H1 (cell line): Measurements from ENCODE around the gene KAT8. TPM values are rescaled to one million over a fixed set of nuclear protein-coding genes. Genes with fewer than 3 reads are reported as not detected.
A peak's percentile ranks its signal among the peaks of the same experiment; 100 is the strongest.

Experiments used
- CTCF ChIA-PET: fragments of 300-600 bp; sonication (Branson Sonifier 250); formaldehyde crosslinking; loops from one replicate; lab custom pipeline; 2021; ENCODE audit not compliant: partially characterized antibody; lab: Charles Lee
- POLR2A ChIA-PET: fragments of 300-600 bp; sonication (Branson Sonifier 250); formaldehyde crosslinking; loops from one replicate; lab custom pipeline; 2021; ENCODE audit warnings: inconsistent platforms; ENCODE audit not compliant: partially characterized antibody; lab: Charles Lee
- DNase-seq, 2 experiments: peaks; one replicate each; pipeline versions ENCODE4 v3.0.0 to v3.0.0-alpha.2; 2010 to 2022; ENCODE audit warnings: low spot score in 2 of 2, low read depth in 1 of 2, mixed read lengths in 1 of 2
- FAIRE-seq: peaks from 2 replicates; lab custom pipeline; 2011; peaks lifted over from hg19 to GRCh38; lab: Jason Lieb, UNC
- H2AFZ ChIP-seq: 2 replicates; pipeline ENCODE4 v1.8.1; 2012; ENCODE audit warnings: low read length, inconsistent platforms
- H2AK5ac ChIP-seq: 2 replicates; pipeline ENCODE4 v1.6.1; 2013; ENCODE audit warnings: low read depth, low read length
- H2BK120ac ChIP-seq: replicated peaks from 2 replicates; pipeline ENCODE3; 2013; ENCODE audit warnings: low read depth, low read length, inconsistent platforms
- H2BK12ac ChIP-seq: 2 replicates; pipeline ENCODE4 v1.6.1; 2013; ENCODE audit warnings: low read depth, low read length
- H2BK15ac ChIP-seq: 2 replicates; pipeline ENCODE4 v1.6.1; 2013; ENCODE audit warnings: low read length
- H2BK20ac ChIP-seq: 2 replicates; pipeline ENCODE4 v1.6.1; 2013; ENCODE audit warnings: low read length
- H2BK5ac ChIP-seq: 2 replicates; pipeline ENCODE4 v1.6.1; 2013; ENCODE audit warnings: low read depth, low read length
- H3K14ac ChIP-seq: 2 replicates; pipeline ENCODE4 v1.6.1; 2013; ENCODE audit warnings: inconsistent platforms; ENCODE audit not compliant: insufficient read length
- H3K18ac ChIP-seq: 2 replicates; pipeline ENCODE4 v1.6.1; 2013; ENCODE audit warnings: low read length; ENCODE audit errors: extremely low read depth
- H3K23ac ChIP-seq: 2 replicates; pipeline ENCODE4 v1.6.1; 2013; ENCODE audit warnings: inconsistent platforms; ENCODE audit not compliant: insufficient read length
- H3K23me2 ChIP-seq: 2 replicates; pipeline ENCODE4 v1.6.1; 2013; ENCODE audit warnings: low read depth, low read length
- H3K27ac ChIP-seq: 2 replicates; pipeline ENCODE4 v1.6.1; 2011; ENCODE audit warnings: low read depth, low read length, inconsistent platforms
- H3K27me3 ChIP-seq, 4 experiments: replicated peaks in 1 of 4; 1 replicate in 1 of 4; 2 replicates in 3 of 4; pipeline versions ENCODE4 v1.6.1 to v1.8.1; 2011 to 2013; ENCODE audit warnings: low read length in 3 of 4, mild to moderate bottlenecking in 3 of 4, inconsistent platforms in 2 of 4, mixed read lengths in 2 of 4, moderate library complexity in 1 of 4; ENCODE audit not compliant: control insufficient read depth in 3 of 4, insufficient read depth in 3 of 4; ENCODE audit errors: extremely low read depth in 1 of 4
- H3K36me3 ChIP-seq, 4 experiments: 2 replicates each; pipeline versions ENCODE4 v1.6.1 to v1.8.1; 2011 to 2013; ENCODE audit warnings: mild to moderate bottlenecking in 4 of 4, low read length in 3 of 4, moderate library complexity in 2 of 4, control low read depth in 1 of 4, inconsistent platforms in 1 of 4; ENCODE audit not compliant: insufficient read depth in 4 of 4, control insufficient read depth in 2 of 4
- H3K4ac ChIP-seq: replicated peaks from 2 replicates; pipeline ENCODE3; 2013; ENCODE audit warnings: low read length, low read depth, mixed read lengths, inconsistent platforms; ENCODE audit not compliant: insufficient read length
- H3K4me1 ChIP-seq, 4 experiments: replicated peaks in 1 of 4; 1 replicate in 1 of 4; 2 replicates in 3 of 4; pipeline versions ENCODE4 v1.6.1 to v1.8.1; 2011 to 2013; ENCODE audit warnings: low read length in 3 of 4, inconsistent platforms in 2 of 4, mixed read lengths in 1 of 4; ENCODE audit not compliant: insufficient read depth in 4 of 4, control insufficient read depth in 3 of 4
- H3K4me2 ChIP-seq, 2 experiments: 2 replicates each; pipeline versions ENCODE4 v1.6.1 to v1.8.1; 2011 to 2013; ENCODE audit warnings: low read depth in 2 of 2, low read length in 2 of 2, control low read depth in 1 of 2, inconsistent platforms in 1 of 2, mild to moderate bottlenecking in 1 of 2; ENCODE audit not compliant: insufficient read depth in 1 of 2
- H3K4me3 ChIP-seq, 4 experiments: fragments of 200-600, 300-600 bp in 1 of 4; sonication (generic), shearing (Covaris generic), sonication (Bioruptor Twin) in 1 of 4; 2 replicates each; pipeline versions ENCODE4 v1.5.1 to v1.8.1; 2011 to 2016; ENCODE audit warnings: low read length in 4 of 4, low read depth in 3 of 4, control low read depth in 2 of 4, inconsistent platforms in 2 of 4, mild to moderate bottlenecking in 2 of 4, mixed read lengths in 1 of 4, moderate library complexity in 1 of 4; ENCODE audit not compliant: insufficient read depth in 2 of 4; ENCODE audit errors: extremely low read depth in 1 of 4
- H3K56ac ChIP-seq: replicated peaks from 2 replicates; pipeline ENCODE3; 2013; ENCODE audit warnings: low read depth, mild to moderate bottlenecking, mixed read lengths, low read length, inconsistent platforms; ENCODE audit not compliant: insufficient read length
- H3K79me1 ChIP-seq: 2 replicates; pipeline ENCODE4 v1.6.1; 2013; ENCODE audit warnings: low read depth, low read length, control low read depth
- H3K79me2 ChIP-seq, 2 experiments: 2 replicates each; pipeline versions ENCODE4 v1.6.1 to v1.8.1; 2012 to 2013; ENCODE audit warnings: low read length in 2 of 2, mild to moderate bottlenecking in 2 of 2, inconsistent platforms in 1 of 2; ENCODE audit not compliant: insufficient read depth in 2 of 2, control insufficient read depth in 1 of 2
- H3K9ac ChIP-seq, 4 experiments: replicated peaks in 1 of 4; 1 replicate in 1 of 4; 2 replicates in 3 of 4; pipeline versions ENCODE4 v1.6.1 to v1.8.1; 2011 to 2013; ENCODE audit warnings: low read depth in 3 of 4, low read length in 3 of 4, control low read depth in 2 of 4, mild to moderate bottlenecking in 2 of 4, moderate library complexity in 2 of 4, inconsistent platforms in 1 of 4; ENCODE audit errors: extremely low read depth in 1 of 4
- H3K9me3 ChIP-seq, 2 experiments: 2 replicates each; pipeline versions ENCODE4 v1.6.1 to v1.8.1; 2012 to 2013; ENCODE audit warnings: mild to moderate bottlenecking in 2 of 2, moderate library complexity in 2 of 2, control low read depth in 1 of 2, inconsistent platforms in 1 of 2, low read depth in 1 of 2, low read length in 1 of 2, mixed read lengths in 1 of 2; ENCODE audit not compliant: insufficient read depth in 2 of 2
- H4K20me1 ChIP-seq, 2 experiments: replicated peaks in 1 of 2; 2 replicates each; pipeline versions ENCODE3 to v1.8.1; 2011 to 2013; ENCODE audit warnings: inconsistent platforms in 2 of 2, low read length in 2 of 2, mild to moderate bottlenecking in 1 of 2; ENCODE audit not compliant: insufficient read depth in 2 of 2, control insufficient read depth in 1 of 2
- H4K5ac ChIP-seq: 2 replicates; pipeline ENCODE4 v1.6.1; 2013; ENCODE audit warnings: low read length, low read depth, mixed read lengths, inconsistent platforms; ENCODE audit not compliant: insufficient read length
- H4K8ac ChIP-seq: 2 replicates; pipeline ENCODE4 v1.8.0; 2013; ENCODE audit warnings: mild to moderate bottlenecking, moderate library complexity, low read length, inconsistent platforms; ENCODE audit not compliant: insufficient read depth; ENCODE audit errors: extremely low read depth
- H4K91ac ChIP-seq: replicated peaks from 2 replicates; pipeline ENCODE3; 2013; ENCODE audit warnings: low read length, mixed read lengths, inconsistent platforms; ENCODE audit not compliant: insufficient read length
- BACH1 ChIP-seq: IDR thresholded peaks from 2 replicates; pipeline ENCODE4 v1.6.1; 2012; ENCODE audit warnings: low read length, improper control_type of control experiment
- CBX5 ChIP-seq: fragments of 300-800, 300-1000 bp; sonication (generic); IDR thresholded peaks from 2 replicates; pipeline ENCODE4 v1.7.1; 2016; ENCODE audit warnings: antibody characterized with exemption, low read length, low read depth
- CHD2 ChIP-seq: IDR thresholded peaks from 2 replicates; pipeline ENCODE4 v1.6.1; 2012; ENCODE audit warnings: low read length, improper control_type of control experiment
- CREB1 ChIP-seq: IDR thresholded peaks from 2 replicates; pipeline ENCODE4 v1.6.1; 2012; ENCODE audit warnings: inconsistent platforms
- FOSL1 ChIP-seq: IDR thresholded peaks from 2 replicates; pipeline ENCODE4 v1.6.1; 2011; ENCODE audit warnings: mild to moderate bottlenecking, low read depth, low read length, moderate library complexity; ENCODE audit not compliant: insufficient read depth
- MAFK ChIP-seq: IDR thresholded peaks from 2 replicates; pipeline ENCODE4 v1.6.1; 2012; ENCODE audit warnings: low read depth, mild to moderate bottlenecking, improper control_type of control experiment, low read length
- PHF8 ChIP-seq: fragments of 200-600 bp; sonication (generic); conservative IDR thresholded peaks from 2 replicates; pipeline ENCODE4 v1.7.1; 2012; ENCODE audit warnings: low read depth, mild to moderate bottlenecking, inconsistent platforms, low read length, moderate library complexity
- SIN3A ChIP-seq, 2 experiments: IDR thresholded peaks in 1 of 2; conservative IDR thresholded peaks in 1 of 2; 2 replicates each; pipeline ENCODE4 v1.6.1; 2011 to 2012; ENCODE audit warnings: low read length in 2 of 2, improper control_type of control experiment in 1 of 2, low read depth in 1 of 2, mild to moderate bottlenecking in 1 of 2
- SP4 ChIP-seq: IDR thresholded peaks from 2 replicates; pipeline ENCODE4 v1.6.1; 2012; ENCODE audit warnings: low read length, inconsistent platforms
- SRF ChIP-seq: IDR thresholded peaks from 2 replicates; pipeline ENCODE4 v1.6.1; 2011; ENCODE audit warnings: mild to moderate bottlenecking, low read depth, low read length, moderate library complexity
- TCF12 ChIP-seq: IDR thresholded peaks from 2 replicates; pipeline ENCODE4 v1.6.1; 2011; ENCODE audit warnings: low read depth, mild to moderate bottlenecking, low read length
- WGBS, 2 experiments: shearing (Covaris generic) in 1 of 2; methylation state at CpG; one replicate each; pipeline versions ENCODE4 v1.1.6 to v1.1.7; 2013 to 2015; ENCODE audit warnings: low lambda C conversion rate in 2 of 2, mixed read lengths in 2 of 2, inconsistent platforms in 1 of 2, low coverage in 1 of 2, missing lambda C conversion rate in 1 of 2; ENCODE audit not compliant: insufficient replicate concordance in 2 of 2, insufficient coverage in 1 of 2, insufficient read length in 1 of 2; ENCODE audit errors: extremely low coverage in 1 of 2, missing lambda C conversion rate in 1 of 2; 5-methylcytosine and 5-hydroxymethylcytosine counted together
- polyA plus RNA-seq, 7 experiments: library from polyadenylated mRNA; depleted of rRNA in 3 of 7; stranded (reverse) in 5 of 7; unstranded in 2 of 7; fragments of >200 nt in 5 of 7; fragments of 200-250 nt in 2 of 7; gene quantifications; 1 replicate in 5 of 7; 2 replicates in 1 of 7; 4 replicates in 1 of 7; pipeline versions ENCODE4 v1.2.1 to v1.2.3, GENCODE V29; 2011 to 2013; ENCODE audit warnings: missing spikeins in 2 of 7, mixed read lengths in 2 of 7
- total RNA-seq: library from RNA; stranded (reverse); fragmentation: NEBNext Ultra II Directional; extraction: Animal tissue kit (Norgen Biotek cat#: 25700); gene quantifications from 2 replicates; pipeline ENCODE4 v1.2.1, GENCODE V29; 2021
- TF ChIP-seq, protein P1 (sequence below): IDR thresholded peaks from 2 replicates; pipeline ENCODE4 v1.6.1; 2011; ENCODE audit warnings: low read depth, mild to moderate bottlenecking, low read length; ENCODE audit not compliant: insufficient read depth

The KAT8 gene
- total and polyA plus RNA-seq, 2 of the 8 experiments (the other 6 are each of a cell fraction or from before 2014, with no cell fraction given): 52.6 to 61.6 TPM

DNA sequence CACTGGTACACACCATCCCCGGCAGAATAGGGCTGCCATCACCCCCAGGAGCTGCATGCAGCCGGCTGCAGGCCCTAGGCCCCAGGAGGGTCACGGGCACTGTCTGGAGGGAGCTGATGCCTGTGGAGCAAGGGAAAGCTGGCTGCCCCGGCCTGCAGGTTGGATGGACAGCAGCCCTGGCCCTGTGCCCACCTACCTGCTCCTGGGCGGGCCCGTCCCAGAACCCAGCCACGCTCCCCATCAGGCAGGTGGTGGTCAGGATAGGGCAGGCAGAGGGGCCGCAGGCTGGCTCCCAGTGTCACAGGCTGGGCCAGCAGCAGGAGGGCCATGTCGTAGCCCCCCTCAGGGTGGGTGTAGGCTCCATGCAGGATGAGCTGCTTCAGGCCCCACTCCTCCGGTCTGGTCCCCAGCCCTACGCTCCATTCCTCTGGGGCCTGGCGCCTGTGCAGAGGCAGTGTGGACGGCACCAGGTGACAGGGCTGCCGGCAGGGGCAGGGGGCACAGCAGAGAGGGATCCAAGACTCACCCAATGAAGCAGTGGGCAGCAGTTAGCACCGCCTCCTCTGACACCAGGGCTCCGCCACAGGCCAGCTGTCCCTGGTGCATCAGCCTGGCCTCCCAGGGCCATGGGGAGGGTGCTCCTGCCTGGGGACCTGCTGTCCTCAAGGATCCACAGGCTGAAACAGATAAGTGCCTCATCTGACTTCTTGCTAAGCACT, 32.7 kb upstream of the KAT8 start:
- FAIRE-seq: no peak
- Histone ChIP-seq H2BK5ac (no peak overlapping the region; the same call in 1 of the 2 replicates), H2AK5ac (no peak overlapping the region), H3K36me3 (peaks cover 0 to 20% (median 8%) of the 10 kb centered on the region in 4 experiments; a peak in 5 of 8 replicates), H3K4ac (no peak overlapping the region), H3K23me2 (no peaks in the 10 kb centered on the region), H3K4me2 (no peak overlapping the region), H3K4me3 (no peak overlapping the region), H3K56ac (no peak overlapping the region), H3K79me1 (peaks cover 2% of the 10 kb centered on the region; the same call in 1 of the 2 replicates), H2AFZ (no peak overlapping the region), H4K91ac (no peak overlapping the region), H4K5ac (no peak overlapping the region), H2BK12ac (no peak overlapping the region), H3K14ac (no peak overlapping the region), H3K4me1 (no peaks in the 10 kb centered on the region), H3K27ac (no peak overlapping the region), H3K18ac (no peak overlapping the region), H4K20me1 (peaks cover 14 to 21% of the 10 kb centered on the region in 2 experiments), H2BK120ac (no peak overlapping the region), H2BK20ac (no peak overlapping the region), H4K8ac (peak overlapping the region; percentile 5), H3K9ac (no peak overlapping the region), H3K27me3 (no peaks in the 10 kb centered on the region), H3K23ac (no peak overlapping the region), H2BK15ac (no peak overlapping the region), H3K79me2 (peaks cover 0 to 4% of the 10 kb centered on the region in 2 experiments; a peak in 1 of 4 replicates), H3K9me3 (no peaks in the 10 kb centered on the region)
- 90% methylated on average over 13 of the region's 16 CpGs; no CpG with 5 or more reads in 1 of the 2 experiments for WGBS, 2 experiments
- CTCF ChIA-PET: interaction anchor here (0.6 to 1.7 kb wide), 4 partner anchors 8 to 132 kb away, joined by 3 to 4 read pairs (median 3); no protein-coding TSS in a partner anchor
- no peak for DNase-seq
- POLR2A ChIA-PET: interaction anchor here (0.8 to 4.7 kb wide), 12 partner anchors 8 to 100 kb away, joined by 3 to 34 read pairs (median 4); partner anchors contain the start of genes ZNF646 and ZNF668
- no peak for TF ChIP-seq SIN3A (conservative IDR thresholded peaks at IDR 0.05 in 1 of 2, IDR thresholded peaks at IDR 0.05 in 1 of 2; ENCODE audit: low read depth in 1 of 2, low read length in 2 of 2)
- TF ChIP-seq TCF12: no peak
- no peak for TF ChIP-seq CBX5
- TF ChIP-seq CREB1: no peak
- TF ChIP-seq FOSL1: no peak
- TF ChIP-seq CHD2: no peak
- TF ChIP-seq SRF: no peak
- no peak for TF ChIP-seq BACH1
- no peak for TF ChIP-seq MAFK
- TF ChIP-seq PHF8: no peak
- no peak for TF ChIP-seq SP4
- TF ChIP-seq, protein P1, sequence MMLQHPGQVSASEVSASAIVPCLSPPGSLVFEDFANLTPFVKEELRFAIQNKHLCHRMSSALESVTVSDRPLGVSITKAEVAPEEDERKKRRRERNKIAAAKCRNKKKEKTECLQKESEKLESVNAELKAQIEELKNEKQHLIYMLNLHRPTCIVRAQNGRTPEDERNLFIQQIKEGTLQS: no peak
